Thoracic aorta (tissue), 2 donors: ENCODE data around the gene BRD4. TPM values are rescaled to one million over a fixed set of nuclear protein-coding genes. Genes with fewer than 3 reads are reported as not detected.

Experiments used
- ATAC-seq: fragments of 150-250 bp; one replicate; pipeline ENCODE4 v1.8.0; 2017; ENCODE audit warnings: low read depth; ENCODE audit not compliant: insufficient number of reproducible peaks, low FRiP score
- DNase-seq: peaks from one replicate; pipeline ENCODE4 v3.0.0-alpha.2; 2020; ENCODE audit warnings: low spot score
- H3K27ac ChIP-seq, 2 donors: fragments of 200-600 bp; sonication (generic); 1 replicate in 1 of 2; 2 replicates in 1 of 2; pipeline ENCODE4 v1.5.1; 2016; ENCODE audit warnings: mild to moderate bottlenecking in 2 of 2, moderate library complexity in 2 of 2
- H3K27me3 ChIP-seq: fragments of 200-600 bp; sonication (generic); replicated peaks from 2 replicates; pipeline ENCODE4 v1.6.0; 2016; ENCODE audit warnings: mild to moderate bottlenecking; ENCODE audit not compliant: insufficient read depth
- H3K36me3 ChIP-seq: fragments of 200-600 bp; sonication (generic); one replicate; pipeline ENCODE4 v1.5.1; 2016
- H3K4me1 ChIP-seq, 2 donors: fragments of 200-600 bp; sonication (generic); 1 replicate in 1 of 2; 2 replicates in 1 of 2; pipeline versions ENCODE4 v1.5.1 to v1.6.0; 2016; ENCODE audit warnings: low read depth in 2 of 2, mild to moderate bottlenecking in 1 of 2; ENCODE audit not compliant: control insufficient read depth in 1 of 2
- H3K4me3 ChIP-seq: fragments of 200-600 bp; sonication (generic); 2 replicates; pipeline ENCODE4 v1.5.1; 2016; ENCODE audit warnings: mild to moderate bottlenecking
- H3K9me3 ChIP-seq: fragments of 200-600 bp; sonication (generic); 2 replicates; pipeline ENCODE4 v1.5.1; 2016
- total RNA-seq, 2 donors: library from RNA; depleted of rRNA; stranded (reverse); fragments of >200 nt; gene quantifications; one replicate each; pipeline versions ENCODE4 v1.1.0 to v1.2.3, GENCODE V29; 2016
- TF ChIP-seq, protein P1 (sequence below): fragments of 200-600 bp; sonication (generic); IDR thresholded peaks from one replicate; pipeline ENCODE4 v1.5.1; 2019; ENCODE audit warnings: antibody characterized with exemption

The BRD4 gene
- total RNA-seq, 2 donors from 2014 or later = 49.0 to 70.9 TPM

GRCh38 chr19:15264061-15264932, 68.0 kb downstream of the BRD4 start:
- Histone ChIP-seq H3K36me3 (peaks cover 62% of the 10 kb centered on the region), H3K4me1 (peaks cover 32 to 59% of the 10 kb centered on the region in 2 donors), H3K4me3 (no peak overlapping the region), H3K9me3 (no peaks in the 10 kb centered on the region), H3K27ac (peak overlapping the region; percentile 61 to 88), H3K27me3 (no peaks in the 10 kb centered on the region)
- ATAC-seq (no peak), DNase-seq (no peak)
- TF ChIP-seq, protein P1, sequence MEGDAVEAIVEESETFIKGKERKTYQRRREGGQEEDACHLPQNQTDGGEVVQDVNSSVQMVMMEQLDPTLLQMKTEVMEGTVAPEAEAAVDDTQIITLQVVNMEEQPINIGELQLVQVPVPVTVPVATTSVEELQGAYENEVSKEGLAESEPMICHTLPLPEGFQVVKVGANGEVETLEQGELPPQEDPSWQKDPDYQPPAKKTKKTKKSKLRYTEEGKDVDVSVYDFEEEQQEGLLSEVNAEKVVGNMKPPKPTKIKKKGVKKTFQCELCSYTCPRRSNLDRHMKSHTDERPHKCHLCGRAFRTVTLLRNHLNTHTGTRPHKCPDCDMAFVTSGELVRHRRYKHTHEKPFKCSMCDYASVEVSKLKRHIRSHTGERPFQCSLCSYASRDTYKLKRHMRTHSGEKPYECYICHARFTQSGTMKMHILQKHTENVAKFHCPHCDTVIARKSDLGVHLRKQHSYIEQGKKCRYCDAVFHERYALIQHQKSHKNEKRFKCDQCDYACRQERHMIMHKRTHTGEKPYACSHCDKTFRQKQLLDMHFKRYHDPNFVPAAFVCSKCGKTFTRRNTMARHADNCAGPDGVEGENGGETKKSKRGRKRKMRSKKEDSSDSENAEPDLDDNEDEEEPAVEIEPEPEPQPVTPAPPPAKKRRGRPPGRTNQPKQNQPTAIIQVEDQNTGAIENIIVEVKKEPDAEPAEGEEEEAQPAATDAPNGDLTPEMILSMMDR = peak; percentile 83

DNA sequence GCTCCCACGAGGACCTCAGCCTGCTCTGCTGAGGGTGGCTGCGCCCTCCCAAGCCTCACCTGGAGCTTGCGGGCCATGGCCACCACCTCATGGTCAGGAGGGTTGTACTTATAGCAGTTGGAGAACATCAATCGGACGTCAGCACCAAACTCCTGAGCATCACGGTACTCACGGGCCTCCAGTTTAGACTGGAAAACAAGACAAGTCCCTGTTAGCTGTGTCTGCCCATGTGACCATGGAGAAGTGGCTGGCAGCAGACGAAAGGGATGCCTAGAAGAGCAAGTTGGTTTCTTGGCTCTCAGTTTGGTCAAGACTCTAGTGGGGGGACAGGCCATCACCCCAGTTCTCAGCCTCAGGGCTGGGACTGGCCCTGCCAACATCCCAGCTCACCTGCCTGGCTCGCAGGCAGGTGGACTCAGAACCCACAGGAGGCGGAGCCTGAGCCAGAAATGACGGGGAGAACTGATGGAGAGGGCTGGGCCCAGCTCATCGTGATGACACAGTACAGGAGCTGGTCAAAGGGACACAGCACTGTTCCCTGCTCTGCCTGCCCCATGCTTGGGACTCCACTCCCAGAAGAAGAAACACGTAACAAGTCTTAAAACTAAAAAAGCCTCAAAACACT, 68.9 kb downstream of the BRD4 start:
- H3K36me3 ChIP-seq = peaks cover 71% of the 10 kb centered on the region
- peak overlapping the region; percentile 50 to 61 for H3K27ac ChIP-seq
- DNase-seq = no peak
- H3K9me3 ChIP-seq = no peaks in the 10 kb centered on the region
- no peak for ATAC-seq
- TF ChIP-seq, protein P1 = no peak
- no peak overlapping the region for H3K4me3 ChIP-seq
- no peaks in the 10 kb centered on the region for H3K27me3 ChIP-seq
- peaks cover 28 to 51% of the 10 kb centered on the region in 2 donors for H3K4me1 ChIP-seq

DNA sequence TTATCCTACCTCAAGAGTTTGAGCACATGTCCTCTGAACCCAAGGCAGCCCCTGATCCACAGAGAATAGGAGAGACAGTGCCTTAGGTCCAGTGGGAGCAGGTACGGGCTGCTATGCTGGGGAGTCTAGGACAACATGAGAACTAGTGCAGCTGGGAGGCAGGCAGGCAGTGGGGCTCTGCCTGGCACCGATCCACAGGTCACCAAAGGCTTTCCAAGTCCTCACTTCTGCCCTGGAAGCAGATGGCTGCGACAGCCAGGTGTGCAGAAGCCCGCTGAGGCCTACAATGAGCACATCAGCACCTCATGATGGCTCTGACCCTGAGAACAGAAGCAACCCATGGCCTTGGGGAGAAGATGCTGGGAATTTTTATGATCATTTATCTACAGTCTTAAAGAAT, 70.3 kb downstream of the BRD4 start:
- DNase-seq (no peak), ATAC-seq (no peak)
- Histone ChIP-seq H3K4me3 (no peak overlapping the region), H3K4me1 (peaks cover 28 to 37% of the 10 kb centered on the region in 2 donors), H3K27me3 (no peaks in the 10 kb centered on the region), H3K9me3 (no peaks in the 10 kb centered on the region), H3K36me3 (peaks cover 82% of the 10 kb centered on the region), H3K27ac (no peak overlapping the region)
- TF ChIP-seq, protein P1 = no peak

DNA sequence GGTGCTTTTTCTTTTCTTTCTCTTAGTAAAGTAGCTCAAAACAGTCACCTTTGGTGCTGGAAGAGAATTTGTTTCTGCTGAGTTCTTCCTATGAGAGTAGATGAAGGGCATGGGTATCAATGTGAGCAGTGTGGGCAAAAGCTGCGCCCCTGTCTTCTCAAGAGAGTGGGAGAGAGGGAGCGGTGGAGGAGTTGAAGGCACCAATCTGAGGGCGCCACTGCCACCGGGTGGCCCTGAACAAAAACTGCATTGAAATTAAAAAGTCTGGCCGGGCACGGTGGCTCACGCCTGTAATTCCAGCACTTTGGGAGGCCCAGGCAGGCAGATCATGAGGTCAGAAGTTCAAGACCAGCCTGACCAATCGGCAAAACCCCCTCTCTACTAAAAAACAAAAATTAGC, 71.4 kb downstream of the BRD4 start:
- DNase-seq = no peak
- peaks cover 87% of the 10 kb centered on the region for H3K36me3 ChIP-seq
- H3K27ac ChIP-seq = peak overlapping the region in 1 of 2 donors; percentile 11
- H3K4me1 ChIP-seq = peaks cover 20 to 27% of the 10 kb centered on the region in 2 donors
- ATAC-seq = no peak
- H3K4me3 ChIP-seq = no peak overlapping the region
- no peaks in the 10 kb centered on the region for H3K9me3 ChIP-seq
- TF ChIP-seq, protein P1 = peak; percentile 18
- no peaks in the 10 kb centered on the region for H3K27me3 ChIP-seq

- H3K27ac ChIP-seq = peak overlapping the region in 1 of 2 donors; percentile 45
- H3K9me3 ChIP-seq = no peaks in the 10 kb centered on the region
- peaks cover 93% of the 10 kb centered on the region for H3K36me3 ChIP-seq
- DNase-seq (no peak), ATAC-seq (no peak)
- no peaks in the 10 kb centered on the region for H3K27me3 ChIP-seq
- H3K4me1 ChIP-seq = peaks cover 12 to 18% of the 10 kb centered on the region in 2 donors
- TF ChIP-seq, protein P1 = no peak
- H3K4me3 ChIP-seq = no peak overlapping the region
Observed at GRCh38 chr19:15259907-15260306, 72.4 kb downstream of the BRD4 start.
